ENCODE results near the gene MAST1.

Gene MAST1

GRCh38 chr19:12871681-12872080 lies 33.4 kb downstream of the MAST1 start:
- Histone ChIP-seq H3K36me3 (ENCODE audit: insufficient read depth) (no peaks in the 10 kb centered on the region), H3K27ac (no peak overlapping the region), H2AFZ (ENCODE audit: low read depth) (no peak overlapping the region), H3K4me2 (no peak overlapping the region), H3K27me3 (ENCODE audit: insufficient read depth, low read depth) (no peaks in the 10 kb centered on the region), H3K4me3 (IDR thresholded peaks at IDR 0.05; ENCODE audit: insufficient read depth, low read depth, low read length) (no peak overlapping the region), H3K79me2 (ENCODE audit: insufficient read depth, low read depth) (no peaks in the 10 kb centered on the region), H3K9ac (no peak overlapping the region), H3K4me1 (ENCODE audit: low read depth, poor library complexity, severe bottlenecking) (peaks cover 10% of the 10 kb centered on the region), H4K20me1 (ENCODE audit: insufficient read depth) (no peaks in the 10 kb centered on the region)
- no peak for TF ChIP-seq CTCF (conservative IDR thresholded peaks at IDR 0.05; ENCODE audit: low read depth, low read length)

- no peaks in the 10 kb centered on the region for H3K36me3 ChIP-seq (ENCODE audit: insufficient read depth)
- no peak overlapping the region for H3K4me2 ChIP-seq
- no peak overlapping the region for H3K4me3 ChIP-seq (IDR thresholded peaks at IDR 0.05; ENCODE audit: insufficient read depth, low read depth, low read length)
- H3K79me2 ChIP-seq (ENCODE audit: insufficient read depth, low read depth) = no peaks in the 10 kb centered on the region
- no peak overlapping the region for H2AFZ ChIP-seq (ENCODE audit: low read depth)
- H4K20me1 ChIP-seq (ENCODE audit: insufficient read depth) = no peaks in the 10 kb centered on the region
- TF ChIP-seq CTCF (conservative IDR thresholded peaks at IDR 0.05; ENCODE audit: low read depth, low read length) = no peak
- H3K27ac ChIP-seq = no peak overlapping the region
- H3K27me3 ChIP-seq (ENCODE audit: insufficient read depth, low read depth) = no peaks in the 10 kb centered on the region
- H3K9ac ChIP-seq = no peak overlapping the region
- H3K4me1 ChIP-seq (ENCODE audit: low read depth, poor library complexity, severe bottlenecking) = peaks cover 6% of the 10 kb centered on the region
Observed at GRCh38 chr19:12872255-12872654, 33.9 kb downstream of the MAST1 start.

GRCh38 chr19:12872941-12873890 lies 34.9 kb downstream of the MAST1 start:
- Histone ChIP-seq H3K4me1 (ENCODE audit: low read depth, poor library complexity, severe bottlenecking) (no peaks in the 10 kb centered on the region), H3K27me3 (ENCODE audit: insufficient read depth, low read depth) (no peaks in the 10 kb centered on the region), H2AFZ (ENCODE audit: low read depth) (no peak overlapping the region), H3K79me2 (ENCODE audit: insufficient read depth, low read depth) (no peaks in the 10 kb centered on the region), H3K4me2 (no peak overlapping the region), H4K20me1 (ENCODE audit: insufficient read depth) (no peaks in the 10 kb centered on the region), H3K36me3 (ENCODE audit: insufficient read depth) (no peaks in the 10 kb centered on the region), H3K4me3 (IDR thresholded peaks at IDR 0.05; ENCODE audit: insufficient read depth, low read depth, low read length) (no peak overlapping the region), H3K27ac (no peak overlapping the region), H3K9ac (no peak overlapping the region)
- no peak for TF ChIP-seq CTCF (conservative IDR thresholded peaks at IDR 0.05; ENCODE audit: low read depth, low read length)

- Histone ChIP-seq H4K20me1 (ENCODE audit: insufficient read depth) (no peaks in the 10 kb centered on the region), H3K4me2 (no peak overlapping the region), H3K4me1 (ENCODE audit: low read depth, poor library complexity, severe bottlenecking) (no peaks in the 10 kb centered on the region), H2AFZ (ENCODE audit: low read depth) (no peak overlapping the region), H3K27ac (no peak overlapping the region), H3K27me3 (ENCODE audit: insufficient read depth, low read depth) (no peaks in the 10 kb centered on the region), H3K36me3 (ENCODE audit: insufficient read depth) (no peaks in the 10 kb centered on the region), H3K9ac (no peak overlapping the region), H3K4me3 (IDR thresholded peaks at IDR 0.05; ENCODE audit: insufficient read depth, low read depth, low read length) (no peak overlapping the region), H3K79me2 (ENCODE audit: insufficient read depth, low read depth) (no peaks in the 10 kb centered on the region)
- no peak for TF ChIP-seq CTCF (conservative IDR thresholded peaks at IDR 0.05; ENCODE audit: low read depth, low read length)
Observed at GRCh38 chr19:12873891-12874745, 35.8 kb downstream of the MAST1 start.
